Tibial nerve (tissue), 4 donors: ENCODE measurements around the gene POLR1B. TPM values are rescaled to one million over a fixed set of nuclear protein-coding genes. Genes with fewer than 3 reads are reported as not detected.
A peak's percentile ranks its signal among the peaks of the same experiment; 100 is the strongest.

Experiments used
- DNase-seq, 2 donors: peaks; one replicate each; pipeline ENCODE4 v3.0.0-alpha.2; 2019; ENCODE audit warnings: low spot score in 2 of 2
- H3K27ac ChIP-seq, 4 donors: fragments of 200-600 bp; sonication (generic) in 3 of 4; one replicate each; pipeline ENCODE4 v1.5.1; 2017 to 2019; ENCODE audit warnings: mild to moderate bottlenecking in 1 of 4
- H3K27me3 ChIP-seq, 2 donors: fragments of 200-600 bp; sonication (generic) in 1 of 2; one replicate each; pipeline versions ENCODE4 v1.5.1 to v1.6.0; 2017 to 2019
- H3K36me3 ChIP-seq, 3 donors: fragments of 200-600 bp; sonication (generic); one replicate each; pipeline ENCODE4 v1.5.1; 2018 to 2019
- H3K4me1 ChIP-seq, 4 donors: fragments of 200-600 bp; sonication (generic) in 3 of 4; one replicate each; pipeline ENCODE4 v1.5.1; 2017 to 2019
- H3K4me3 ChIP-seq, 4 donors: fragments of 200-600 bp; sonication (generic) in 3 of 4; one replicate each; pipeline ENCODE4 v1.5.1; 2017 to 2019; ENCODE audit warnings: mild to moderate bottlenecking in 1 of 4, moderate library complexity in 1 of 4
- H3K9me3 ChIP-seq, 4 donors: fragments of 200-600 bp; sonication (generic) in 3 of 4; one replicate each; pipeline ENCODE4 v1.5.1; 2017 to 2019
- CTCF ChIP-seq, 5 experiments: fragments of 200-600 bp in 3 of 5; fragments of 450-650 bp in 2 of 5; sonication (generic) in 3 of 5; IDR thresholded peaks; one replicate each; pipeline ENCODE4 v1.5.1; 2016 to 2019; ENCODE audit warnings: antibody characterized with exemption in 5 of 5, mild to moderate bottlenecking in 3 of 5, moderate library complexity in 2 of 5
- EP300 ChIP-seq, 2 donors: sonication (generic); formaldehyde crosslinking; IDR thresholded peaks; one replicate each; pipeline ENCODE4 v1.6.1; 2017; ENCODE audit warnings: antibody characterized with exemption in 2 of 2, mild to moderate bottlenecking in 1 of 2
- POLR2A ChIP-seq, 2 donors: fragments of 450-650 bp; IDR thresholded peaks; one replicate each; pipeline ENCODE4 v1.6.1; 2017; ENCODE audit warnings: antibody characterized with exemption in 2 of 2, mild to moderate bottlenecking in 2 of 2, moderate library complexity in 2 of 2
- WGBS, 2 donors: methylation state at CpG; one replicate each; pipeline ENCODE4 v1.1.5; 2018; 5-methylcytosine and 5-hydroxymethylcytosine counted together
- total RNA-seq, 4 donors: library from RNA; depleted of rRNA; stranded (reverse); fragments of >200 nt; gene quantifications; one replicate each; pipeline ENCODE4 v1.1.0, GENCODE V29; 2016

The POLR1B gene
- total RNA-seq, 4 donors from 2014 or later: 10.3 to 14.9 (median 12.1) TPM

- DNase-seq: peak in 1 of 2 donors; percentile 7
- peak overlapping the region; percentile 92 to 98 (median 96) for H3K27ac ChIP-seq
- no peaks in the 10 kb centered on the region for H3K27me3 ChIP-seq
- 28 to 37% methylated on average over 17 to 19 of the region's 19 CpGs for WGBS, 2 donors
- no peak for TF ChIP-seq POLR2A (IDR thresholded peaks at IDR 0.05)
- TF ChIP-seq EP300 (IDR thresholded peaks at IDR 0.05): no peak
- H3K4me1 ChIP-seq: peaks cover 0 to 38% (median 16%) of the 10 kb centered on the region in 4 donors
- H3K9me3 ChIP-seq: no peaks in the 10 kb centered on the region
- peaks cover 0 to 28% (median 0%) of the 10 kb centered on the region in 3 donors for H3K36me3 ChIP-seq
- H3K4me3 ChIP-seq: peak overlapping the region; percentile 56 to 72 (median 60)
Measured at GRCh38 chr2:112583497-112584133, 41.4 kb downstream of the POLR1B start.

- H3K27ac ChIP-seq: peak within 1 kb of the TSS; percentile 92 to 98 (median 96)
Measured at GRCh38 chr2:112584134-112584890, 42.0 kb downstream of the POLR1B start, which contains the start of gene CHCHD5. TSS of gene CHCHD5 (plus strand) at chr2:112584609. CDS start at chr2:112584648, 39 bp downstream.

GRCh38 chr2:112584891-112585250 is 42.6 kb downstream of the POLR1B start:
- H3K4me3 ChIP-seq: peak overlapping the region; percentile 56 to 72 (median 60)
- H3K36me3 ChIP-seq: peaks cover 0 to 40% (median 0%) of the 10 kb centered on the region in 3 donors
- TF ChIP-seq CTCF (IDR thresholded peaks at IDR 0.05): no peak
- no peak for TF ChIP-seq POLR2A (IDR thresholded peaks at IDR 0.05)
- TF ChIP-seq EP300 (IDR thresholded peaks at IDR 0.05): no peak
- no peak for DNase-seq
- H3K9me3 ChIP-seq: no peaks in the 10 kb centered on the region
- no peaks in the 10 kb centered on the region for H3K27me3 ChIP-seq
- H3K4me1 ChIP-seq: peaks cover 0 to 38% (median 16%) of the 10 kb centered on the region in 4 donors
- 65 to 70% methylated on average over 3 of the region's 3 CpGs for WGBS, 2 donors
- H3K27ac ChIP-seq: peak overlapping the region; percentile 92 to 98 (median 96)

More at GRCh38 chr2:112584134-112584890, 42.0 kb downstream of the POLR1B start, which contains the start of gene CHCHD5:
- peaks cover 0 to 38% (median 16%) of the 10 kb centered on the region in 4 donors for H3K4me1 ChIP-seq
- TF ChIP-seq EP300 (IDR thresholded peaks at IDR 0.05): peak; percentile 90 to 95
- peak; percentile 40 to 51 for TF ChIP-seq POLR2A (IDR thresholded peaks at IDR 0.05)
- TF ChIP-seq CTCF (IDR thresholded peaks at IDR 0.05): peak; percentile 30 to 60 (median 38)
- H3K36me3 ChIP-seq: peaks cover 0 to 35% (median 0%) of the 10 kb centered on the region in 3 donors
- WGBS, 2 donors: 0% methylated on average over 32 to 51 of the region's 54 CpGs
- peak within 1 kb of the TSS; percentile 56 to 72 (median 60) for H3K4me3 ChIP-seq
- peak; percentile 93 to 94 for DNase-seq
- H3K27me3 ChIP-seq: no peaks in the 10 kb centered on the region
- no peaks in the 10 kb centered on the region for H3K9me3 ChIP-seq

- TF ChIP-seq EP300 (IDR thresholded peaks at IDR 0.05): no peak
- no peak for TF ChIP-seq POLR2A (IDR thresholded peaks at IDR 0.05)
- TF ChIP-seq CTCF (IDR thresholded peaks at IDR 0.05): no peak
- Histone ChIP-seq H3K36me3 (peaks cover 0 to 45% (median 0%) of the 10 kb centered on the region in 3 donors), H3K4me1 (peaks cover 0 to 38% (median 16%) of the 10 kb centered on the region in 4 donors), H3K4me3 (peak overlapping the region in 3 of 4 donors; percentile 59 to 72 (median 62)), H3K27ac (peak overlapping the region; percentile 92 to 98 (median 96)), H3K9me3 (no peaks in the 10 kb centered on the region), H3K27me3 (no peaks in the 10 kb centered on the region)
- no peak for DNase-seq
- WGBS, 2 donors: 92 to 98% methylated on average over 3 of the region's 3 CpGs
Measured at GRCh38 chr2:112585400-112585799, 43.1 kb downstream of the POLR1B start.

- TF ChIP-seq POLR2A (IDR thresholded peaks at IDR 0.05): no peak
- TF ChIP-seq CTCF (IDR thresholded peaks at IDR 0.05): no peak
- TF ChIP-seq EP300 (IDR thresholded peaks at IDR 0.05): no peak
- no peaks in the 10 kb centered on the region for H3K9me3 ChIP-seq
- 95 to 97% methylated on average over 17 to 18 of the region's 18 CpGs for WGBS, 2 donors
- peak overlapping the region in 1 of 4 donors; percentile 98 for H3K27ac ChIP-seq
- H3K36me3 ChIP-seq: peaks cover 0 to 51% (median 0%) of the 10 kb centered on the region in 3 donors
- no peak overlapping the region for H3K4me3 ChIP-seq
- H3K27me3 ChIP-seq: no peaks in the 10 kb centered on the region
- no peak for DNase-seq
- peaks cover 0 to 38% (median 16%) of the 10 kb centered on the region in 4 donors for H3K4me1 ChIP-seq
Measured at GRCh38 chr2:112585873-112586464, 43.7 kb downstream of the POLR1B start.
